ENCODE data around the gene FHL2. TPM values are rescaled to one million over a fixed set of nuclear protein-coding genes. Genes with fewer than 3 reads are reported as not detected.

Gene FHL2
- total RNA-seq, 4 donors from 2014 or later: 36.7 to 81.2 (median 44.0) TPM

- intact Hi-C loops (cut with DNase I): no loop called here
- Histone ChIP-seq H3K27ac (peak overlapping the region in 2 of 3 donors; percentile 83 to 93), H3K27me3 (no peaks in the 10 kb centered on the region), H3K36me3 (no peaks in the 10 kb centered on the region), H3K4me1 (peaks cover 6 to 11% of the 10 kb centered on the region in 2 donors), H3K9me3 (no peaks in the 10 kb centered on the region), H3K4me3 (replicated peaks in 1 of 3) (peak overlapping the region; percentile 19 to 96 (median 64))
- no peak for DNase-seq
- WGBS, 2 donors: 40 to 52% methylated on average over 30 to 38 of the region's 38 CpGs
- no peak for TF ChIP-seq POLR2A (IDR thresholded peaks at IDR 0.05)
- TF ChIP-seq CTCF (IDR thresholded peaks at IDR 0.05): no peak
Measured at GRCh38 chr2:105399207-105399861, 483 bp upstream of the FHL2 start.

- intact Hi-C loops (cut with DNase I): no loop called here
- peak overlapping the region; percentile 72 to 93 (median 83) for H3K27ac ChIP-seq
- DNase-seq: no peak
Measured at GRCh38 chr2:105397953-105398335, 907 bp downstream of the FHL2 start.

GRCh38 chr2:105397025-105397722, 1.7 kb downstream of the FHL2 start:
- Histone ChIP-seq H3K27ac (peak overlapping the region in 1 of 3 donors; percentile 93), H3K36me3 (no peaks in the 10 kb centered on the region), H3K9me3 (no peaks in the 10 kb centered on the region), H3K4me1 (peaks cover 6% of the 10 kb centered on the region in 2 donors), H3K27me3 (no peaks in the 10 kb centered on the region), H3K4me3 (replicated peaks in 1 of 3) (peak overlapping the region in 1 of 3 donors; percentile 8)
- TF ChIP-seq CTCF (IDR thresholded peaks at IDR 0.05) (no peak), POLR2A (IDR thresholded peaks at IDR 0.05) (no peak)
- intact Hi-C loops (cut with DNase I): no loop called here
- WGBS, 2 donors: 90% methylated on average over 13 of the region's 13 CpGs
- no peak for DNase-seq

More at GRCh38 chr2:105397953-105398335, 907 bp downstream of the FHL2 start:
- peaks cover 6% of the 10 kb centered on the region in 2 donors for H3K4me1 ChIP-seq
- no peaks in the 10 kb centered on the region for H3K9me3 ChIP-seq
- TF ChIP-seq CTCF (IDR thresholded peaks at IDR 0.05) (no peak), POLR2A (IDR thresholded peaks at IDR 0.05) (no peak)
- WGBS, 2 donors: 48 to 64% methylated on average over 6 of the region's 6 CpGs
- H3K27me3 ChIP-seq: no peaks in the 10 kb centered on the region
- no peaks in the 10 kb centered on the region for H3K36me3 ChIP-seq
- peak overlapping the region; percentile 19 to 96 (median 64) for H3K4me3 ChIP-seq (replicated peaks in 1 of 3)

- H3K4me3 ChIP-seq (replicated peaks in 1 of 3): no peak overlapping the region
- no peaks in the 10 kb centered on the region for H3K36me3 ChIP-seq
- no peaks in the 10 kb centered on the region for H3K27me3 ChIP-seq
- peak overlapping the region in 2 of 3 donors; percentile 3 to 21 for H3K27ac ChIP-seq
- TF ChIP-seq POLR2A (IDR thresholded peaks at IDR 0.05) (no peak), CTCF (IDR thresholded peaks at IDR 0.05) (no peak)
- no peaks in the 10 kb centered on the region for H3K9me3 ChIP-seq
- WGBS, 2 donors: 90 to 91% methylated on average over 12 of the region's 12 CpGs
- intact Hi-C loops (cut with DNase I): no loop called here
- H3K4me1 ChIP-seq: peaks cover 6 to 10% of the 10 kb centered on the region in 2 donors
- no peak for DNase-seq
Measured at GRCh38 chr2:105396254-105397024, 2.4 kb downstream of the FHL2 start.

Measured in thyroid gland (tissue), 4 donors.